ENCODE data around the gene KDM3B.

Gene KDM3B

DNA sequence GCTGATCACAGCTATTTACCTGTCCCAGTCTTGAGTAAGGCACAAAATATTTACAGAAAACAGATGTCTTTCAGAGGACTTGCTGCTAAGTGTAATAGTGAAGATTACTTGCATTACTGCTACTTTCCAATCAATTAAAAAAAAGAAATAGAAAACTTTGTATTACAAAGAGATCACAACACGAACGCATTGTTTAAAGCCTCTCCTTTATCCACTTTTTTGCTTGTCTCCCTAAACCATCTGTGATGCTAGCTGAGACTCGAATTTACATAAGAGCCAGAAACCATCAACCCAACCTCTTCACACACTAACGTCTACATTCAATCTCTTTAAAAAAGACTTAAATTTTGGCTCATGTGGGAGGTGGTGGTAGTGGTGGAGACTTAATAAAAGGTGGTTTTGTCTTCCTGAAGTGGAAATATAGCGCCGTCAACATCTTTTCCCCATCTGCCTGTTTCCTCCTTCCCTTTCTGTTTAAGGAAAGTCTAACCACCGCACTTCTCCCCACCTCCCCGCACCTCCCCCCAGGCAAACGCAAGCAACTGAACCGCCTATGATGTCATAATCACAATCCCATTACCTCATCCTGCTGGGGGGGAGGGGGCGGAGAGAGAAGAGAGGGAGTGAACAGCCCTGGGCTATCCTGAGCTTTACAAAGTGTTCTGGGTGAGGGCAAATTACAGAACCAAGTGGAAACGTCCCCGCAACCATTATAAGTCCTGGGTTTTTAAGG lies 15.4 kb upstream of the KDM3B start:
- H3K36me3 ChIP-seq (ENCODE audit: control insufficient read depth in 2 of 2, insufficient read depth in 2 of 2, low read length in 2 of 2): peaks cover 5 to 8% of the 10 kb centered on the region in 2 donors
- peak overlapping the region; percentile 94 to 97 for H3K4me3 ChIP-seq (ENCODE audit: low read length in 2 of 2)
- peaks cover 21% of the 10 kb centered on the region for H3K4me1 ChIP-seq (ENCODE audit: control insufficient read depth, insufficient read depth, low read length)
- H3K27ac ChIP-seq (ENCODE audit: low read length): peak overlapping the region; percentile 99
- no peaks in the 10 kb centered on the region for H3K9me3 ChIP-seq (ENCODE audit: control insufficient read depth in 2 of 2, low read length in 2 of 2)
- no peaks in the 10 kb centered on the region for H3K27me3 ChIP-seq (ENCODE audit: control insufficient read depth in 1 of 2, insufficient read depth in 2 of 2, low read length in 2 of 2)
- peak overlapping the region; percentile 95 to 98 for H3K9ac ChIP-seq (ENCODE audit: low read length in 2 of 2)

DNA sequence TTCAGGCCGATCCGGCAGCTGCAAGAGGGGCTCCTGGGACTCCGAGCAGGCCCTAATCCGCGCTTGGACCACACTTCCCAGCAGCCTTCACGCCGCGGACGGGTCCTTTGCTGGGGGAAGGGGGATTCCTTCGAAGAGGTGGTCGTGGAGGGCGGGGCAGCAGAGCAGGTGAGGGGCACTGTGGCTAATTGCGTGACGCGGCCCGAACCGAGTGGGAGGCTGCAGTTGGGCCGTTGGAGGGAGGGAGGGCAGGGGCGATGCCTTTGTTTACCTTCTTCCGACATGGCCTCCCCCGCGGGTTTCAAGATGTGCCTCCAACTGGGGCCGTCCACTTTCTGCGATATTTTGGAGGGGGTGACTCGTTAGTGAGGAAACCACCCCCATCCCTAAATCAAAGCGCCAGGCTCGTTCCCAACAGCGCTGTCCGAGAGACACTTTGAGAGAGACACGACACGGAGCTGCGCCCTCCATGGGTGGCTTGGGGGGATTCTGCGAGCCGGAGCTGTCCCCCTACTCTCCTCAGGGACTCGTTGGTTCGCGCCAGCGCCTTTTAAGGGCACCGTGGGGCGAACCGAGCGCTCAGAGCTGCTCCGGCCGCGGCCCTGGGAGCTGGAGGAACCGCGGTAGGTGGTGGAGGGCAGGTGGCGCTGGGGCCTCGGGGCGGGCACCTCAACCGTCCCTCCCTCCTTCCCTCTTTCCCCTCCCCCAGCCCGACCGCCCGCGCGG lies 14.6 kb upstream of the KDM3B start, which contains the start of gene FAM53C:
FAM53C (plus strand) TSS at position 582 of the 726 bp plus-strand sequence. CDS start 3,070 bp downstream, outside the sequence.
- Histone ChIP-seq H3K27ac (ENCODE audit: low read length) (peak within 1 kb of the TSS; percentile 99), H3K27me3 (ENCODE audit: control insufficient read depth in 1 of 2, insufficient read depth in 2 of 2, low read length in 2 of 2) (no peaks in the 10 kb centered on the region), H3K9ac (ENCODE audit: low read length in 2 of 2) (peak within 1 kb of the TSS; percentile 95 to 98), H3K4me1 (ENCODE audit: control insufficient read depth, insufficient read depth, low read length) (peaks cover 18% of the 10 kb centered on the region), H3K4me3 (ENCODE audit: low read length in 2 of 2) (peak within 1 kb of the TSS; percentile 94 to 97), H3K9me3 (ENCODE audit: control insufficient read depth in 2 of 2, low read length in 2 of 2) (no peaks in the 10 kb centered on the region), H3K36me3 (ENCODE audit: control insufficient read depth in 2 of 2, insufficient read depth in 2 of 2, low read length in 2 of 2) (peaks cover 5 to 8% of the 10 kb centered on the region in 2 donors)

DNA sequence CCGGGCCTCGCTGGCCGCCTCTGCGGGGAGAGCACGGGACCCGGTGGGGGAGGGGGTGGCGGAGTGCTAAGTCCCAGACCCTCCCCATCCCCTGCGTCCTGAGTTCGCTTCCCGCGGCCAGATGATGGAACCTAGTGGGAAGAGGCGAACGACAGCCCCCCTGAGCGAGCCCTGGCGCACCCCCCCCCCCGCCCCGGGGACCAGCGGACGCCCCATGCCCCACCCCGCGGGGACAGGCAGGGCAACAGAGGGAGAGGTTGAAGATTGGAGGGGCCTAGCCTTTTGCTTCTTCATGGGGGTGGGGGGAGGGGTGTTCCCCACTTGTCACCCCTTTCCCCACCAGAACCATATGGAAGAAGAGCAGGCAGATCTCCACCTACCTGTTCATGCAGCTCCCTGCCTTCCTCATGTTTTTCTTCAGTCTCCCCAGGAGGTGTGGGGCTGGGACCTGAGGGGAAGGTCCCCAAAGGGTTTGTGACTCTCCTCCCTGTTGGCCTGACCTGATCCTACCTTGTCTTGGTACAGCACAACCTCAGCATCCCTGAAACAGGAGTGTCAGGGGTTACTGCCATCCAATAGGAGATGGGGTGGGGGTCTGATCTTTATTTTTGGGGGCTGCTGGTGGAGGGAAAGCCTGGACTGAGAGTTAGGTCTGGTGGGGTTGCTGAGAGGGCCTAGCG lies 13.9 kb upstream of the KDM3B start:
- peaks cover 18% of the 10 kb centered on the region for H3K4me1 ChIP-seq (ENCODE audit: control insufficient read depth, insufficient read depth, low read length)
- H3K9ac ChIP-seq (ENCODE audit: low read length in 2 of 2): peak overlapping the region; percentile 95 to 98
- peak overlapping the region; percentile 99 for H3K27ac ChIP-seq (ENCODE audit: low read length)
- H3K9me3 ChIP-seq (ENCODE audit: control insufficient read depth in 2 of 2, low read length in 2 of 2): no peaks in the 10 kb centered on the region
- peak overlapping the region; percentile 94 to 97 for H3K4me3 ChIP-seq (ENCODE audit: low read length in 2 of 2)
- H3K27me3 ChIP-seq (ENCODE audit: control insufficient read depth in 1 of 2, insufficient read depth in 2 of 2, low read length in 2 of 2): no peaks in the 10 kb centered on the region
- peaks cover 6 to 9% of the 10 kb centered on the region in 2 donors for H3K36me3 ChIP-seq (ENCODE audit: control insufficient read depth in 2 of 2, insufficient read depth in 2 of 2, low read length in 2 of 2)

DNA sequence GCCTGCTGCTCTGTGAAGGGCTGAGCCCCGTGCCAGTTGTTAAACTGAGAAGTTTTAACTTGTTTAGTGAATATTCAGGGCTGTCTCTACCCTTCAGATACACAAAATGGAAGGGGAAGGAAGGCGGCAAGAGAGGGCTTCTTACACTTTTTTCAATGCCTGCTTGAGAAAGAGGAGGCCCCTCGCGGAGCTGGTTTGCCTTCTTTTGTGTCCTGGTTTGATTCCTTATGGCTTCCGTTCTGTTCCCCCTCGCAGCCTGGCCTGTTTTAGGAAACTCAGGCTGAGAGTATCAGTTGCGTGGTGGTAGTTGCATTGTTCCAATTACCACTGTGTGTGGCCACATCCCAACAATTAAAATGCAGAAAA lies 13.4 kb upstream of the KDM3B start:
- H3K4me1 ChIP-seq (ENCODE audit: control insufficient read depth, insufficient read depth, low read length): peaks cover 18% of the 10 kb centered on the region
- H3K27me3 ChIP-seq (ENCODE audit: control insufficient read depth in 1 of 2, insufficient read depth in 2 of 2, low read length in 2 of 2): no peaks in the 10 kb centered on the region
- H3K27ac ChIP-seq (ENCODE audit: low read length): peak overlapping the region; percentile 99
- H3K4me3 ChIP-seq (ENCODE audit: low read length in 2 of 2): peak overlapping the region; percentile 94 to 97
- no peaks in the 10 kb centered on the region for H3K9me3 ChIP-seq (ENCODE audit: control insufficient read depth in 2 of 2, low read length in 2 of 2)
- H3K9ac ChIP-seq (ENCODE audit: low read length in 2 of 2): peak overlapping the region; percentile 95 to 98
- H3K36me3 ChIP-seq (ENCODE audit: control insufficient read depth in 2 of 2, insufficient read depth in 2 of 2, low read length in 2 of 2): peaks cover 9 to 12% of the 10 kb centered on the region in 2 donors

DNA sequence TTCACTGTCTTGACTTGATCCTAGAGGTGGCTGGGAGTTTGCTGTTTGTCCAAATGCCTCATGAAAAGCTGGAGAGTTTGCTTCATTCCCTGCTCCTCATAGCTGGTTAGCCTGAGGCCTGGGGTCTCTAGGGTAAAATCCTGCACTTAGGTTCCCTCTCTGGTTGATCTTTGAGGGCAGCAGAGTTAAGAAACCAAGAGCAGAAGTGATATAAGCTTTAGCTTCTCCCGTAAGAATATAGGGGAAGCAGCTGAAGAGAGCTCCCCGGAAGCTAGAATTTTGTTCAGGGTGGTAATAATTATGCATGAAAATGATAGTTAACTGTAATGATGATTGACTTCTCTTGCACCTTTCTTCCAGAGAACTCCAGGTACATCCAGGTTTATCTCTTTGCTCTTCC lies 13.0 kb upstream of the KDM3B start:
- Histone ChIP-seq H3K27ac (ENCODE audit: low read length) (peak overlapping the region; percentile 99), H3K9me3 (ENCODE audit: control insufficient read depth in 2 of 2, low read length in 2 of 2) (no peaks in the 10 kb centered on the region), H3K4me3 (ENCODE audit: low read length in 2 of 2) (peak overlapping the region; percentile 94 to 97), H3K27me3 (ENCODE audit: control insufficient read depth in 1 of 2, insufficient read depth in 2 of 2, low read length in 2 of 2) (no peaks in the 10 kb centered on the region), H3K36me3 (ENCODE audit: control insufficient read depth in 2 of 2, insufficient read depth in 2 of 2, low read length in 2 of 2) (peaks cover 9 to 16% of the 10 kb centered on the region in 2 donors), H3K9ac (ENCODE audit: low read length in 2 of 2) (peak overlapping the region; percentile 95 to 98), H3K4me1 (ENCODE audit: control insufficient read depth, insufficient read depth, low read length) (peaks cover 18% of the 10 kb centered on the region)

DNA sequence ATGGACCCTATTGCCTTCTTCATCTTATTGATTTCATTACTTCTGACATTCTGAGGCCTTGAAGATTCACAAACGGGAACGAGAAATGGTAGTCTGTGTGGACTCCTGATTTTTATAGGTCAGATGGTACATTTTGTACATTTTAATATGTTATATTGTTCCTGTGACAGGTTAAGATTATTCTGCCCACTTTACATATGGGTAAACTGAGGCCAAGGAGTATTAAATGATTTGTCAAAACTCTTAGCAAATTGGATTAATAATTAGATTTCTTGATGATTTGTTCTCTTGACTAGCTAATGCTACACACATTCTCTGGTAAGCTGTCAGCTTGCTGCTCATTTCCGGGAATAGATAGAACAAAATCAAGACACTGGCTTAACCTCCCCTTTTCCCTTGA lies 12.5 kb upstream of the KDM3B start:
- Histone ChIP-seq H3K27ac (ENCODE audit: low read length) (no peak overlapping the region), H3K9me3 (ENCODE audit: control insufficient read depth in 2 of 2, low read length in 2 of 2) (no peaks in the 10 kb centered on the region), H3K9ac (ENCODE audit: low read length in 2 of 2) (peak overlapping the region; percentile 4 to 98), H3K27me3 (ENCODE audit: control insufficient read depth in 1 of 2, insufficient read depth in 2 of 2, low read length in 2 of 2) (no peaks in the 10 kb centered on the region), H3K4me3 (ENCODE audit: low read length in 2 of 2) (peak overlapping the region in 1 of 2 donors; percentile 94), H3K4me1 (ENCODE audit: control insufficient read depth, insufficient read depth, low read length) (peaks cover 18% of the 10 kb centered on the region), H3K36me3 (ENCODE audit: control insufficient read depth in 2 of 2, insufficient read depth in 2 of 2, low read length in 2 of 2) (peaks cover 9 to 20% of the 10 kb centered on the region in 2 donors)

DNA sequence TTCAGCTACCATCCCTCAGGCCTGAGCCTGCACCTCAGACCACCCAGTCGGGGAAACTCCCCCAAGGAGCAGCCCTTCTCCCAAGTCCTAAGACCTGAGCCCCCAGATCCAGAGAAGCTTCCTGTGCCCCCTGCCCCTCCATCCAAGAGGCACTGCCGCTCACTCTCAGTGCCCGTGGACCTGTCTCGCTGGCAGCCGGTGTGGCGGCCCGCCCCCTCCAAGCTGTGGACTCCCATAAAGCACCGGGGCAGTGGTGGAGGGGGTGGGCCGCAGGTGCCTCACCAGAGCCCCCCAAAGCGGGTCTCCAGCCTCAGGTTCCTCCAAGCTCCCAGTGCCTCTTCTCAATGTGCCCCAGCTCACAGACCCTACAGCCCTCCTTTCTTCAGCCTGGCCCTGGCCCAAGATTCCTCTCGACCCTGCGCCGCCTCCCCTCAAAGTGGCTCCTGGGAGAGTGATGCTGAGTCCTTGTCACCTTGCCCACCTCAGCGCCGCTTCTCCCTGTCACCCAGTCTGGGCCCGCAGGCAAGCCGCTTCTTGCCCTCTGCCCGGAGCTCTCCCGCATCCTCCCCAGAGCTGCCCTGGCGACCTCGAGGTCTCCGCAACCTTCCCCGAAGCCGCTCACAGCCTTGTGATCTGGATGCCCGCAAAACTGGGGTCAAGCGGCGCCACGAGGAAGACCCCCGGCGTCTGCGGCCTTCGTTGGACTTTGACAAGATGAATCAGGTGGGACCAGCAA lies 7.4 kb upstream of the KDM3B start:
- H3K9ac ChIP-seq (ENCODE audit: low read length in 2 of 2): no peak overlapping the region
- no peaks in the 10 kb centered on the region for H3K27me3 ChIP-seq (ENCODE audit: control insufficient read depth in 1 of 2, insufficient read depth in 2 of 2, low read length in 2 of 2)
- H3K36me3 ChIP-seq (ENCODE audit: control insufficient read depth in 2 of 2, insufficient read depth in 2 of 2, low read length in 2 of 2): peaks cover 39 to 63% of the 10 kb centered on the region in 2 donors
- H3K27ac ChIP-seq (ENCODE audit: low read length): no peak overlapping the region
- no peak overlapping the region for H3K4me3 ChIP-seq (ENCODE audit: low read length in 2 of 2)
- no peaks in the 10 kb centered on the region for H3K9me3 ChIP-seq (ENCODE audit: control insufficient read depth in 2 of 2, low read length in 2 of 2)
- H3K4me1 ChIP-seq (ENCODE audit: control insufficient read depth, insufficient read depth, low read length): no peaks in the 10 kb centered on the region

DNA sequence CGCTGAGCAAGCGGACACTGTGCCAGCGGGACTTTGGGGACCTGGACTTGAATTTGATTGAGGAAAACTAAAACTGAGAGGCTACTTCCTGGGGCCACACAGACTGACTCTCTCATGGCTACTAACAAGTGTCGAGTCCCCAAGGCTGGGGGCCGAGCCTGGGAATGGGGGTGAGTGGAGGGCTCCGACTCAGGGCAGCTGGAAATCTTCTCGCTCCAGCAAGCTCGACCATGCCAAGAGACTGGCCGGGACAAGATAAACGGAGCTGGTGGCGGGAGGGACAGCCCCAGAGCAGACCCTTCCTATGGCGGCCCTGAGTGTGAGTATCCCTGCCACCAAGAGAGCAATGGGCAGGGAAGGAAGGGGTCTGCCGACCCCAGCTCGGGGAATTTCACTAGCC lies 5.6 kb upstream of the KDM3B start:
- no peak overlapping the region for H3K4me3 ChIP-seq (ENCODE audit: low read length in 2 of 2)
- H3K27ac ChIP-seq (ENCODE audit: low read length): no peak overlapping the region
- H3K4me1 ChIP-seq (ENCODE audit: control insufficient read depth, insufficient read depth, low read length): no peaks in the 10 kb centered on the region
- peaks cover 0 to under 1% of the 10 kb centered on the region in 2 donors for H3K9me3 ChIP-seq (ENCODE audit: control insufficient read depth in 2 of 2, low read length in 2 of 2)
- no peaks in the 10 kb centered on the region for H3K27me3 ChIP-seq (ENCODE audit: control insufficient read depth in 1 of 2, insufficient read depth in 2 of 2, low read length in 2 of 2)
- H3K36me3 ChIP-seq (ENCODE audit: control insufficient read depth in 2 of 2, insufficient read depth in 2 of 2, low read length in 2 of 2): peaks cover 35 to 55% of the 10 kb centered on the region in 2 donors
- H3K9ac ChIP-seq (ENCODE audit: low read length in 2 of 2): no peak overlapping the region

DNA sequence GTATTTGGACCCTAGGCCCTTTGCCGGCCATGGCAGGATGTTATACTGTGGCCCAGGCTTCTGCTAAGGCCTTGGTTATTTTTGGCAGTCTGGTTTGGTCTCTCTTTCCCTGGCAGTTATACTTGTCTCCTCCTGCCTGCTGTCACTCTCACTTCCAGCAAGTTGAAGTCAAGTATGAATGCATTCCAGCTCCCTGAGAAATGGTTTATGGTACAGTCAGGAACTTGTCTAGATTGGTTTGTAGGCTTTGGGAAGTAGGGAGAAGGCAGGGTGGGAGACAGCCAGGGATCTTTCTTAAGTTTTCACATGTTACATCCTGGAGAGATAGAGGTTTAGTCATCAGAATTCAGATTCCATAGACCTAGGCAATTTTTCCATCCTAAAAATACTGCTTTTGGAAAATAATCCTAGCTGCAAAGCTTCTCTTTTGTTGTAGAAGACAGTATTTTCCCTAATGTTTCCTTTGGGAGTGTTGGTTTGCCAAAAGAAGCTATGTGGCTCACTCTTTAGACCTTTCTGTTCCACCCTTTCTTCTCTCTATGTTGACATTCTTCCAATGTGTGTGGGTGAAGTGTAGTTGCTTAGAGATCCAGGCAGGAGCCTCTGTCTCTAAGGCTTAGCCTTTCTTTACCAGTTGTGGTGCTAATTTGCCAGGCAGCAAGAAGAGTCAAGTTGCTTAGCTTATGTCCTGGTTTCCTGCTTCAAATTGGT lies 2.5 kb upstream of the KDM3B start:
- Histone ChIP-seq H3K27ac (ENCODE audit: low read length) (no peak overlapping the region), H3K36me3 (ENCODE audit: control insufficient read depth in 2 of 2, insufficient read depth in 2 of 2, low read length in 2 of 2) (peaks cover 30 to 43% of the 10 kb centered on the region in 2 donors)

DNA sequence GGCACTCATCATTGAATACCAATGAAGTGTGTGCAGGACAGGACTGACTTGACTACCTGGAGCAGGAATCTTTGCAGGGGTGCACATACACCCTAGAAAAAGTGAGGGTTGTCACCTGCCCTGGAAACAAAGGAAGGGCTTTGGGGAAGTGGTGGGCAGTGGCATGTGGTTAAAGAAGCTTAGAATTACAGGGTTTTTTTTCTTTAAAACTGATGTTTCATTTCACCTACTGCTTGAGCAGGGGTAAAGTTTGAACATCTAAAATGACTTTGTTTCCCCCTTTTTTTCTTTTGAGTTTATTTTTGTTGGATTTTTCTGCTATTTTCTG lies 2.0 kb upstream of the KDM3B start:
- no peak overlapping the region for H3K4me3 ChIP-seq (ENCODE audit: low read length in 2 of 2)
- no peak overlapping the region for H3K9ac ChIP-seq (ENCODE audit: low read length in 2 of 2)
- H3K27ac ChIP-seq (ENCODE audit: low read length): no peak overlapping the region
- no peaks in the 10 kb centered on the region for H3K27me3 ChIP-seq (ENCODE audit: control insufficient read depth in 1 of 2, insufficient read depth in 2 of 2, low read length in 2 of 2)
- peaks cover 8% of the 10 kb centered on the region for H3K4me1 ChIP-seq (ENCODE audit: control insufficient read depth, insufficient read depth, low read length)
- peaks cover 28 to 38% of the 10 kb centered on the region in 2 donors for H3K36me3 ChIP-seq (ENCODE audit: control insufficient read depth in 2 of 2, insufficient read depth in 2 of 2, low read length in 2 of 2)
- peaks cover 3% of the 10 kb centered on the region in 2 donors for H3K9me3 ChIP-seq (ENCODE audit: control insufficient read depth in 2 of 2, low read length in 2 of 2)

More for the DNA sequence above, 2.5 kb upstream of the KDM3B start:
- Histone ChIP-seq H3K9me3 (ENCODE audit: control insufficient read depth in 2 of 2, low read length in 2 of 2) (peaks cover 3% of the 10 kb centered on the region in 2 donors), H3K9ac (ENCODE audit: low read length in 2 of 2) (no peak overlapping the region), H3K4me3 (ENCODE audit: low read length in 2 of 2) (no peak overlapping the region), H3K27me3 (ENCODE audit: control insufficient read depth in 1 of 2, insufficient read depth in 2 of 2, low read length in 2 of 2) (no peaks in the 10 kb centered on the region), H3K4me1 (ENCODE audit: control insufficient read depth, insufficient read depth, low read length) (peaks cover 8% of the 10 kb centered on the region)
